ENCODE results near the gene OR51E2.

Gene OR51E2

DNA sequence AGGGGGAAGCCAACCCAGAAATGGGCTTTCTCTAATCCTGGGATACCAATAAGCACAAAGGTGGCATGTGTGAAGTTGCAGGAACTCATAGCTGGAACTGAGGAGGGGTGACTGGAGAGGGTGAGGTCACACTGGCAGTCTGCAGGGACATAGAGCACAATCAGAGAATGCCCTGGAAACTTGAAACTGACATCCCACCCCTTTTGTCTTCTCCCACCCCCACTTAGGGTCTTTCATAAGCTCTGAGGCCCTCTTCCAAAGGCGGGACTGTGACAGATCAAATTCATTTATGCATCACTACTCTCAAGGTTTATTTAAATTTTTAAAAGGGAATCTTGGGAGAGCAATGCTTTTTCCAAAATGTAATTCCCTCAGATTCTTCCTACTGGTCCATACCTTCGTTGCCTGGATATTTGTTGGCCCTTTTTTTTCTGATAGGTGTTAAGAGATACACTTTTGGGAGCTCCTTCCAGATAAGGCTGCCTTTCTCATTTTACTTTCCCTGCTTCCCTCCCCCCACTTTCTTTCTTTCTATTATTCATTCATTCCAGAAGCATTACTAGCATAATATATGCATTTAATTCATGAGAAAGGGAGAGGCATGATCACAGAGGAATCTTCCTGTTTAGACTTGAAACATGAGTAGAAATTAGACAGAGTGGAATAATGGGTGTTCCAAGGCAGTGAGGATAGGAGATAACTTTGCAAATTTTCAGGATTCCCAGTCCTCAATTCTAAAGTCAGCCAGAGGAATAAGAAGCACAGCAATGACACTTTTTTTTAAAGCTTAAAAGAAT, 14.8 kb downstream of the OR51E2 start:
- no peak overlapping the region for H3K27ac ChIP-seq
- TF ChIP-seq ZFX (IDR thresholded peaks at IDR 0.05; ENCODE audit: borderline replicate concordance), result no peak
- TF ChIP-seq, protein P1, sequence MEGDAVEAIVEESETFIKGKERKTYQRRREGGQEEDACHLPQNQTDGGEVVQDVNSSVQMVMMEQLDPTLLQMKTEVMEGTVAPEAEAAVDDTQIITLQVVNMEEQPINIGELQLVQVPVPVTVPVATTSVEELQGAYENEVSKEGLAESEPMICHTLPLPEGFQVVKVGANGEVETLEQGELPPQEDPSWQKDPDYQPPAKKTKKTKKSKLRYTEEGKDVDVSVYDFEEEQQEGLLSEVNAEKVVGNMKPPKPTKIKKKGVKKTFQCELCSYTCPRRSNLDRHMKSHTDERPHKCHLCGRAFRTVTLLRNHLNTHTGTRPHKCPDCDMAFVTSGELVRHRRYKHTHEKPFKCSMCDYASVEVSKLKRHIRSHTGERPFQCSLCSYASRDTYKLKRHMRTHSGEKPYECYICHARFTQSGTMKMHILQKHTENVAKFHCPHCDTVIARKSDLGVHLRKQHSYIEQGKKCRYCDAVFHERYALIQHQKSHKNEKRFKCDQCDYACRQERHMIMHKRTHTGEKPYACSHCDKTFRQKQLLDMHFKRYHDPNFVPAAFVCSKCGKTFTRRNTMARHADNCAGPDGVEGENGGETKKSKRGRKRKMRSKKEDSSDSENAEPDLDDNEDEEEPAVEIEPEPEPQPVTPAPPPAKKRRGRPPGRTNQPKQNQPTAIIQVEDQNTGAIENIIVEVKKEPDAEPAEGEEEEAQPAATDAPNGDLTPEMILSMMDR (IDR thresholded peaks at IDR 0.05), result no peak

DNA sequence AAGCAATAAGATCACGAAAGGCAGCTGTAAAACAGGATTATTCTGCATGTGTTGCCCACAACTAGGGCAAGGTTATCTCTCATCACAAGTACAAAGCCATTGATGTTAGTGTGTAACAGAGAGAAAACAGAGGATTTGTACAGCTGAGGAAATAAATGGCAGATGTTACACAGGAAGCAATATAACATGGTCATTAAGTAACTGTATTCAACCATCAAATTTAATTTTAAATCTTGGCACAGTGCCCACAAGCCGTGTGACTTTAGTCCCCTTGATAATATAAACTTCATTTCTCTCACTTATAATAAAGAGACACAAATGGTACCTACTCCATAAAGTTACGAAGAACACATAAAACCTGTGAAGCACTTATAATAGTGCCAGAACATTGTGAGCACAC, 17.3 kb downstream of the OR51E2 start:
- no peak overlapping the region for H3K27ac ChIP-seq
- TF ChIP-seq, protein P1 (IDR thresholded peaks at IDR 0.05), result no peak
- TF ChIP-seq ZFX (IDR thresholded peaks at IDR 0.05; ENCODE audit: borderline replicate concordance), result no peak

DNA sequence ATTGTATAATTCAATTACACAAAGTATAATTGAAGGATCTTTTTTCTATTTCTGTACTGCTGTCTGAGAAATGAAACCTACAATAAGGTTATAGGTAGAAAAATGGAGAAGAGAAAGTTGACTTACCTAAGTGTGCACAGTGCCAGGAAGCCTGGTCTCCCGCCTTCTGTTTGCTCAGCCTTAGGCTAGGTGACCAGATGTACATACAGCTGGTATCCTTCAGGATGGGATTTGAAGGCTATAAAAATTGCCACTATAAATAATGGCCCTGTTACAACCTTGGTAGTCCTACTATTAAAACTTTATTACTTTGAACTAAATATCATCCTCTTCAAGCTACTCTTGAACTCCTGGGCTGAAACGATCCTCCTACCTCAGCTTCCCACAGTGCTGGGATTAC, 19.7 kb downstream of the OR51E2 start:
- no peak for TF ChIP-seq ZFX (IDR thresholded peaks at IDR 0.05; ENCODE audit: borderline replicate concordance)
- TF ChIP-seq, protein P1 (IDR thresholded peaks at IDR 0.05), result no peak
- no peak overlapping the region for H3K27ac ChIP-seq

DNA sequence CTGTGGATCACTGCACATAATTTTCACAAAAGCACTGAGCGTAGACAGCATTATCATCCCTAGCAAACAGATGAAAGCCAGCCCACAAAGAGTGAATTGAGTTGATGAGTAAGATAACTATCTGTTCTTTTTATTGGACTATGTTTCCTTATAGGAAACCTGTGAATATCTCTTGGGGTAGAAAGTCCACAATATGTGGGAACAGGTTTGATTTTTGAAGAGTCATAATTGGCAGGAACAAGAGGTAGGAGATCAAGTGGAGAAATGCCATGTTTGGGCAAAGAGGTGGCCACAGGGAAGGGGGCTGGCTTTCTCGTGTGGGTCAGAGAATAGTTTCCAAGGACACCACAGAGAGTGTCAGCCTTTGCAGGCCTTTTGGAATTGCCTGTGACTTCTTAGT, 23.9 kb downstream of the OR51E2 start:
- no peak for TF ChIP-seq ZFX (IDR thresholded peaks at IDR 0.05; ENCODE audit: borderline replicate concordance)
- TF ChIP-seq, protein P1 (IDR thresholded peaks at IDR 0.05), result no peak
- H3K27ac ChIP-seq, result no peak overlapping the region

DNA sequence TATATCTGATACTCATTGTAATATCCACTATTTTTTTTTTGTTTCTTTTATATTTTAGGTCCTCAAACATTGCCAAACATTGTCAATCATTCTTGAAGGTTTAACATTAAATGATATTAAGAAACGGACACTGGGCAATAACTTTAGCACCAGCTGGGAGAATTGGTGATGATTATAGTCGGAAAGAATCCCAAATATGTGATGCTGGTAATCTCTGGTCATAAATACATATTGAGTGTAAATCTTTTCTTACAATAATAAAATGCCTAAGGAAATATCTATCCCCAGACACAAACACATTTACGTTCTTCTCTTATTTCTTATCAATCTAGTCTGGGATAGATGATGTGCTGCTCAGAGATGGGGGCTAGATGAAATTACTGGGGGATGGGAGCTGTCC, 25.2 kb downstream of the OR51E2 start:
- no peak overlapping the region for H3K27ac ChIP-seq
- TF ChIP-seq, protein P1 (IDR thresholded peaks at IDR 0.05), result no peak
- TF ChIP-seq ZFX (IDR thresholded peaks at IDR 0.05; ENCODE audit: borderline replicate concordance), result no peak

DNA sequence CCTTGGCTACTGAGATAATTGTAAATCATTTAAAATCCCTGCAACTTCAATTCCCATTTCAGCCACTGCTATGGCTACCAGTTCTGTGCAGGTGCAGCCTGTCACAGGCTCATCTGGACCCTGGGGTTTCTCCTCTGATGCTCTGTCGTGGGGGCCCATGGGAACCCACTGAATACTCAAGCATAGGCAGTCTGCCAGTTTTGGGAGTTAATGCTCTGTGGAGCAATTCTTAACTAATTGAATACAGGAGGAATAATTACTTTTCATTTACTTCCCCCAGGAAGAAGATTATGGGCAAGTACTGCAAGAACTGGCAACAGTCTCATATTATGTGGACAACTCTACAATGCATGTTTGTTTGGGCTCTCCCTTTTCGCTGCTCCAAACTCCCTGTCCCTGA, 25.9 kb downstream of the OR51E2 start:
- no peak for TF ChIP-seq ZFX (IDR thresholded peaks at IDR 0.05; ENCODE audit: borderline replicate concordance)
- TF ChIP-seq, protein P1 (IDR thresholded peaks at IDR 0.05), result no peak
- H3K27ac ChIP-seq, result no peak overlapping the region

DNA sequence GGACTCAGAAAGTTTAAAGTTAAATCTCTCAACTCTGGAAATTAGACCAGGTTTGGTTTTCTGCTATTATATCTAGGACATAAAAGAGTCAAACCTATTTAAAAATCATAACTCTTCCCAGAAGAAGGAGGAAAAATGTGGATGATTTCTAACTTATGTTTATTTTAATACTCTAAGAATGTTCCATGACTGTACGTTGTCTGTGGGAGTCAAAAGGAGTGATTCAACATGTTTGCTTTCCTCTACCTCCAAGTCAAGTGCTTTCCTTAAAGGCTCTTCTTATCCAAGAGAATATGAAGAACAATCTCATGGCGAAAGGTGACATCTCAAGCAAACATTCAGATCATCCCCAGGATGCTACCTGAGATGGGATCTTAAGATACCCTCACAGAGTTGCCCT, 32.2 kb downstream of the OR51E2 start:
- TF ChIP-seq, protein P1 (IDR thresholded peaks at IDR 0.05), result no peak
- no peak for TF ChIP-seq ZFX (IDR thresholded peaks at IDR 0.05; ENCODE audit: borderline replicate concordance)

More for the DNA sequence above, 32.2 kb downstream of the OR51E2 start:
- H3K27ac ChIP-seq, result no peak overlapping the region

Data from 22Rv1 (cell line).